Esophagus muscularis mucosa (tissue), 4 donors: Measurements from ENCODE around the gene XRCC6.

ENCODE experiments used
- EP300 ChIP-seq: sonication (generic); formaldehyde crosslinking; IDR thresholded peaks from one replicate; pipeline ENCODE4 v1.6.1; 2017; ENCODE audit warnings: antibody characterized with exemption
- POLR2A ChIP-seq: fragments of 450-650 bp; IDR thresholded peaks from one replicate; pipeline ENCODE4 v1.6.1; 2017; ENCODE audit warnings: antibody characterized with exemption, moderate library complexity, mild to moderate bottlenecking, low read depth
- POLR2AphosphoS5 ChIP-seq, 2 donors: sonication (generic); formaldehyde crosslinking; IDR thresholded peaks; one replicate each; pipeline ENCODE4 v1.6.1; 2017; ENCODE audit warnings: antibody characterized with exemption in 2 of 2
- TF ChIP-seq, protein P1 (sequence below), 3 experiments: fragments of 200-600 bp in 2 of 3; fragments of 450-650 bp in 1 of 3; sonication (generic) in 2 of 3; IDR thresholded peaks; one replicate each; pipeline ENCODE4 v1.5.1; 2017 to 2019; ENCODE audit warnings: antibody characterized with exemption in 3 of 3, mild to moderate bottlenecking in 2 of 3, moderate library complexity in 1 of 3

DNA sequence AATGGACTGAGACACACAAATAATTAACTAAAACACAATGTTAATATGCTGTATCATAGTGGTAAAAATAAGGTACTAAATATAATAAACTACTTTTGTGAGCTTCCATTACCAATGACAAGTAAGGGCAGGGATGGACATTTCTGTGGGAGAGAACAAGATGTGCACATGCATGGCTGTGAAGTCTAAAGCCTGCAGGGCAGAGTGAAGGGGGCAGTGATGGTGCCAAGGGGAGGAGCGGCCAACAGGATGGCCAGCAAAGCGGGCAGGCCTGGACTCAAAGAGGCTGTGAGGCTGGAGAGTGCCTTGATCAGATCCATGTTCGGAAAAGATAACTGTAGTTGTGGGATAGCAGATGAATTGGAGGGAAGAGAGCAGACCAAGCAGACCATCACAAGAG, 12.7 kb upstream of the XRCC6 start:
- TF ChIP-seq POLR2A = no peak
- TF ChIP-seq, protein P1, sequence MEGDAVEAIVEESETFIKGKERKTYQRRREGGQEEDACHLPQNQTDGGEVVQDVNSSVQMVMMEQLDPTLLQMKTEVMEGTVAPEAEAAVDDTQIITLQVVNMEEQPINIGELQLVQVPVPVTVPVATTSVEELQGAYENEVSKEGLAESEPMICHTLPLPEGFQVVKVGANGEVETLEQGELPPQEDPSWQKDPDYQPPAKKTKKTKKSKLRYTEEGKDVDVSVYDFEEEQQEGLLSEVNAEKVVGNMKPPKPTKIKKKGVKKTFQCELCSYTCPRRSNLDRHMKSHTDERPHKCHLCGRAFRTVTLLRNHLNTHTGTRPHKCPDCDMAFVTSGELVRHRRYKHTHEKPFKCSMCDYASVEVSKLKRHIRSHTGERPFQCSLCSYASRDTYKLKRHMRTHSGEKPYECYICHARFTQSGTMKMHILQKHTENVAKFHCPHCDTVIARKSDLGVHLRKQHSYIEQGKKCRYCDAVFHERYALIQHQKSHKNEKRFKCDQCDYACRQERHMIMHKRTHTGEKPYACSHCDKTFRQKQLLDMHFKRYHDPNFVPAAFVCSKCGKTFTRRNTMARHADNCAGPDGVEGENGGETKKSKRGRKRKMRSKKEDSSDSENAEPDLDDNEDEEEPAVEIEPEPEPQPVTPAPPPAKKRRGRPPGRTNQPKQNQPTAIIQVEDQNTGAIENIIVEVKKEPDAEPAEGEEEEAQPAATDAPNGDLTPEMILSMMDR (IDR thresholded peaks at IDR 0.05) = no peak
- no peak for TF ChIP-seq EP300
- TF ChIP-seq POLR2AphosphoS5 (IDR thresholded peaks at IDR 0.05) = no peak
